ENCODE data around the gene DPT.

- no peak for TF ChIP-seq CTCF (IDR thresholded peaks at IDR 0.05)
- no peak for TF ChIP-seq POLR2A (IDR thresholded peaks at IDR 0.05)
Measured at GRCh38 chr1:168762473-168762872, 33.5 kb upstream of the DPT start.
